CD14-positive monocyte (primary cell): Measurements from ENCODE around the gene WFS1. TPM values are rescaled to one million over a fixed set of nuclear protein-coding genes. Genes with fewer than 3 reads are reported as not detected.

Source experiments
- DNase-seq, 3 donors: peaks; one replicate each; pipeline ENCODE4 v3.0.0-alpha.2; 2011 to 2022
- H2AFZ ChIP-seq: 2 replicates; pipeline ENCODE4 v1.6.0; 2012; ENCODE audit warnings: mild to moderate bottlenecking, low read depth, low read length, inconsistent platforms; ENCODE audit not compliant: insufficient read depth, poor library complexity, severe bottlenecking
- H3K27ac ChIP-seq, 2 donors: 1 replicate in 1 of 2; 2 replicates in 1 of 2; pipeline ENCODE4 v1.5.1; 2012 to 2013; ENCODE audit warnings: low read length in 2 of 2, control low read depth in 1 of 2, inconsistent platforms in 1 of 2, low read depth in 1 of 2, mild to moderate bottlenecking in 1 of 2
- H3K27me3 ChIP-seq, 2 donors: one replicate each; pipeline versions ENCODE4 v1.6.0 to v1.6.1; 2011 to 2013; ENCODE audit warnings: low read length in 2 of 2; ENCODE audit not compliant: control insufficient read depth in 2 of 2, insufficient read depth in 2 of 2
- H3K36me3 ChIP-seq, 2 donors: replicated peaks in 1 of 2; 1 replicate in 1 of 2; 2 replicates in 1 of 2; pipeline versions ENCODE4 v1.5.1 to v1.6.1; 2012 to 2013; ENCODE audit warnings: low read length in 2 of 2, control low read depth in 1 of 2, inconsistent platforms in 1 of 2, mild to moderate bottlenecking in 1 of 2; ENCODE audit not compliant: insufficient read depth in 2 of 2, control insufficient read depth in 1 of 2
- H3K4me1 ChIP-seq, 2 donors: 1 replicate in 1 of 2; 2 replicates in 1 of 2; pipeline versions ENCODE4 v1.5.1 to v1.6.1; 2012 to 2013; ENCODE audit warnings: low read length in 2 of 2, control low read depth in 1 of 2, inconsistent platforms in 1 of 2, mild to moderate bottlenecking in 1 of 2, moderate library complexity in 1 of 2; ENCODE audit not compliant: insufficient read depth in 2 of 2, control insufficient read depth in 1 of 2
- H3K4me2 ChIP-seq: replicated peaks from 2 replicates; pipeline ENCODE3; 2012; ENCODE audit warnings: low read length, moderate library complexity, mild to moderate bottlenecking; ENCODE audit not compliant: poor library complexity, severe bottlenecking; ENCODE audit errors: extremely low read depth
- H3K4me3 ChIP-seq, 3 experiments: fragments of 200-600 bp in 1 of 3; sonication (generic) in 1 of 3; replicated peaks in 1 of 3; 1 replicate in 2 of 3; 2 replicates in 1 of 3; pipeline ENCODE4 v1.5.1; 2011 to 2013; ENCODE audit warnings: low read length in 3 of 3, mild to moderate bottlenecking in 3 of 3, control low read depth in 2 of 3, low read depth in 2 of 3, inconsistent platforms in 1 of 3, moderate library complexity in 1 of 3
- H3K79me2 ChIP-seq: 2 replicates; pipeline ENCODE4 v1.6.0; 2012; ENCODE audit warnings: mild to moderate bottlenecking, control low read depth, inconsistent platforms, low read length, moderate library complexity; ENCODE audit not compliant: insufficient read depth
- H3K9ac ChIP-seq: 2 replicates; pipeline ENCODE4 v1.6.0; 2017; ENCODE audit warnings: low read length, mild to moderate bottlenecking; ENCODE audit not compliant: insufficient read depth, poor library complexity, severe bottlenecking
- H3K9me3 ChIP-seq, 2 donors: replicated peaks in 1 of 2; 1 replicate in 1 of 2; 2 replicates in 1 of 2; pipeline versions ENCODE4 v1.5.1 to v1.6.1; 2012 to 2013; ENCODE audit warnings: low read length in 2 of 2, control low read depth in 1 of 2; ENCODE audit not compliant: control insufficient read depth in 1 of 2, insufficient read depth in 1 of 2
- H4K20me1 ChIP-seq: 2 replicates; pipeline ENCODE4 v1.6.0; 2012; ENCODE audit warnings: mild to moderate bottlenecking, low read length, control low read depth, moderate library complexity; ENCODE audit not compliant: insufficient read depth
- H3K27ac Mint-ChIP-seq, 7 donors: one replicate each; pipeline ENCODE4 v1.8.0; 2020; ENCODE audit warnings: mild to moderate bottlenecking in 7 of 7, mixed read lengths in 7 of 7, moderate library complexity in 6 of 7, inconsistent platforms in 2 of 7
- H3K27me3 Mint-ChIP-seq, 3 donors: one replicate each; pipeline ENCODE4 v1.8.0; 2021 to 2022; ENCODE audit warnings: low read depth in 3 of 3, mild to moderate bottlenecking in 3 of 3, mixed read lengths in 3 of 3, moderate library complexity in 3 of 3, inconsistent platforms in 1 of 3
- H3K36me3 Mint-ChIP-seq, 2 donors: one replicate each; pipeline ENCODE4 v1.8.0; 2020; ENCODE audit warnings: mixed read lengths in 2 of 2, inconsistent platforms in 1 of 2, mild to moderate bottlenecking in 1 of 2
- H3K4me1 Mint-ChIP-seq: one replicate; pipeline ENCODE4 v1.8.0; 2020; ENCODE audit warnings: mild to moderate bottlenecking, mixed read lengths
- H3K4me3 Mint-ChIP-seq, 2 donors: one replicate each; pipeline ENCODE4 v1.8.0; 2020; ENCODE audit warnings: mild to moderate bottlenecking in 2 of 2, mixed read lengths in 2 of 2, moderate library complexity in 1 of 2
- H3K9me3 Mint-ChIP-seq, 7 donors: one replicate each; pipeline ENCODE4 v1.8.0; 2020 to 2022; ENCODE audit warnings: mixed read lengths in 7 of 7, mild to moderate bottlenecking in 6 of 7, moderate library complexity in 6 of 7, inconsistent platforms in 2 of 7
- CTCF ChIP-seq: fragments of 200-600 bp; IDR thresholded peaks from one replicate; pipeline ENCODE4 v1.8.0; 2022; ENCODE audit warnings: antibody characterized with exemption, mild to moderate bottlenecking
- WGBS: methylation state at CpG from one replicate; pipeline ENCODE4 v1.1.5; 2013; ENCODE audit warnings: missing lambda C conversion rate; ENCODE audit not compliant: insufficient coverage; 5-methylcytosine and 5-hydroxymethylcytosine counted together
- intact Hi-C, 2 donors: fragments of 100-400 bp; cut with micrococcal nuclease; formaldehyde crosslinking; loops; one replicate each; pipeline versions ENCODE4 v1.15.0 to v1.15.1; 2023
- polyA plus RNA-seq, 3 donors: library from polyadenylated mRNA; depleted of rRNA in 1 of 3; unstranded in 2 of 3; stranded (reverse) in 1 of 3; fragments of 300-500 nt in 2 of 3; fragments of >200 nt in 1 of 3; fragmentation: Illumina TruSeq in 2 of 3; gene quantifications; 1 replicate in 2 of 3; 2 replicates in 1 of 3; pipeline ENCODE4 v1.2.3, GENCODE V29; 2012 to 2021

WFS1 gene
- polyA plus RNA-seq, 3 donors: 0.39 to 1.8 (median 0.93) TPM

- Histone ChIP-seq H3K9me3 (peaks cover 4 to 8% of the 10 kb centered on the region in 2 donors), H3K36me3 (no peaks in the 10 kb centered on the region), H2AFZ (no peak overlapping the region), H4K20me1 (no peaks in the 10 kb centered on the region), H3K9ac (no peak overlapping the region), H3K4me1 (peaks cover 7 to 16% of the 10 kb centered on the region in 2 donors), H3K4me2 (no peak overlapping the region), H3K27me3 (no peaks in the 10 kb centered on the region), H3K79me2 (no peaks in the 10 kb centered on the region), H3K27ac (no peak overlapping the region), H3K4me3 (no peak overlapping the region)
- peaks cover 11% of the 10 kb centered on the region for H3K4me1 Mint-ChIP-seq
- H3K36me3 Mint-ChIP-seq: no peaks in the 10 kb centered on the region
- TF ChIP-seq CTCF: no peak
- WGBS: 82% methylated on average over 8 of the region's 8 CpGs
- DNase-seq: no peak
- H3K4me3 Mint-ChIP-seq: no peak overlapping the region
- intact Hi-C loops: no loop called here
- peaks cover 23 to 33% (median 30%) of the 10 kb centered on the region in 3 donors for H3K27me3 Mint-ChIP-seq
- H3K27ac Mint-ChIP-seq: peak overlapping the region in 2 of 7 donors; percentile 36 to 62
- H3K9me3 Mint-ChIP-seq: peaks cover 0 to 7% (median 3%) of the 10 kb centered on the region in 7 donors
These were observed 9.8 kb upstream of the WFS1 start for GRCh38 chr4:6259886-6260285.

- no peak for TF ChIP-seq CTCF
- DNase-seq: no peak
- Histone ChIP-seq H3K36me3 (no peaks in the 10 kb centered on the region), H3K9ac (no peak overlapping the region), H3K4me1 (peaks cover 6 to 14% of the 10 kb centered on the region in 2 donors), H3K79me2 (no peaks in the 10 kb centered on the region), H3K4me3 (no peak overlapping the region), H2AFZ (no peak overlapping the region), H3K27me3 (no peaks in the 10 kb centered on the region), H3K9me3 (no peaks in the 10 kb centered on the region), H3K4me2 (no peak overlapping the region), H3K27ac (no peak overlapping the region), H4K20me1 (no peaks in the 10 kb centered on the region)
- intact Hi-C loops: no loop called here
- Mint-ChIP-seq H3K27me3 (peaks cover 30 to 35% (median 35%) of the 10 kb centered on the region in 3 donors), H3K4me3 (no peak overlapping the region), H3K9me3 (no peaks in the 10 kb centered on the region), H3K27ac (no peak overlapping the region), H3K36me3 (no peaks in the 10 kb centered on the region), H3K4me1 (peaks cover 9% of the 10 kb centered on the region)
- WGBS: 76% methylated on average over 8 of the region's 12 CpGs
These were observed 7.5 kb upstream of the WFS1 start for GRCh38 chr4:6262176-6262575.
